Gastroesophageal sphincter (tissue), 3 donors: ENCODE measurements around the gene ZNF747.
A peak's percentile ranks its signal among the peaks of the same experiment; 100 is the strongest.

ENCODE experiments used
- EP300 ChIP-seq: sonication (generic); formaldehyde crosslinking; IDR thresholded peaks from one replicate; pipeline ENCODE4 v1.6.1; 2017; ENCODE audit warnings: antibody characterized with exemption, mild to moderate bottlenecking
- POLR2A ChIP-seq, 2 donors: fragments of 450-650 bp; IDR thresholded peaks; one replicate each; pipeline ENCODE4 v1.6.1; 2017; ENCODE audit warnings: antibody characterized with exemption in 2 of 2, mild to moderate bottlenecking in 2 of 2, moderate library complexity in 1 of 2
- POLR2AphosphoS5 ChIP-seq: sonication (generic); formaldehyde crosslinking; IDR thresholded peaks from one replicate; pipeline ENCODE4 v1.6.1; 2017; ENCODE audit warnings: antibody characterized with exemption
- TF ChIP-seq, protein P1 (sequence below), 4 experiments: fragments of 200-600 bp in 2 of 4; fragments of 450-650 bp in 2 of 4; sonication (generic) in 1 of 4; IDR thresholded peaks; one replicate each; pipeline ENCODE4 v1.5.1; 2017 to 2019; ENCODE audit warnings: antibody characterized with exemption in 4 of 4, mild to moderate bottlenecking in 2 of 4, moderate library complexity in 2 of 4

DNA sequence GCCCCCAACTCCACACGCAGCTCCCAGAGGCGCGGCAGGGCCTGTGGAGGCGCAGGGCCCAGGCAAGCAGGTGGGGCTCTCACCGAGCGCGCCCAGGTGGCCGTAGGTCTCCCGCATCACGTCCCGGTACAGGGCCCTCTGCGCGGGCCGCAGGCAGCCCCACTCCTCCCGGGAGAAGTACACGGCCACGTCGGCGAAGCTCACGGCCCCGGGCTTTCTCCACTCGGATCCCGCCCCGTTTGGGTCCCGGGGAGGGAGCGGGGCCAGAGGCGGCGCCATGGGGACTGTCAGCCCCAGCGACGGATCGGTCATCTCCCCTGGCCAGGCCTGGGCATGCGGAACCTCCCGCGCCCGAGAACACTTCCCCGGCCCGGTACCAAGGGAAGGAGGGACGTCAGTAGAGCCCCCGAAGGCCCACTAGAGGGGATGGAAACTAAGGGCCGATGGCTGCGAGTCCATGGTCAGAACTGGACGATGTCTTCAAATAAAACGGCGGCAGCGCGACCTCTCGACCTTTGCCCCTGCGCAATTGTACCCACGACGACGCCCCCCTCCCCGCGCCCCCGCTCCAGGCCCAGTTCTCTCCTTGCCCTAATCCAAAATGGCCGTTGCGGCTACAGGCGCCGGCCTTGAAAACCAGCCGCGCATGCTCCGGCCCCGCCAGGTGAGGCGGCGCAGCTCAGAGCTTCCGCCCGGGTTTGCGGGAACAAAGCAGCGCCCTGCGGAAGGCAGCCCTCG lies at the start of gene ZNF747:
- TF ChIP-seq, protein P1, sequence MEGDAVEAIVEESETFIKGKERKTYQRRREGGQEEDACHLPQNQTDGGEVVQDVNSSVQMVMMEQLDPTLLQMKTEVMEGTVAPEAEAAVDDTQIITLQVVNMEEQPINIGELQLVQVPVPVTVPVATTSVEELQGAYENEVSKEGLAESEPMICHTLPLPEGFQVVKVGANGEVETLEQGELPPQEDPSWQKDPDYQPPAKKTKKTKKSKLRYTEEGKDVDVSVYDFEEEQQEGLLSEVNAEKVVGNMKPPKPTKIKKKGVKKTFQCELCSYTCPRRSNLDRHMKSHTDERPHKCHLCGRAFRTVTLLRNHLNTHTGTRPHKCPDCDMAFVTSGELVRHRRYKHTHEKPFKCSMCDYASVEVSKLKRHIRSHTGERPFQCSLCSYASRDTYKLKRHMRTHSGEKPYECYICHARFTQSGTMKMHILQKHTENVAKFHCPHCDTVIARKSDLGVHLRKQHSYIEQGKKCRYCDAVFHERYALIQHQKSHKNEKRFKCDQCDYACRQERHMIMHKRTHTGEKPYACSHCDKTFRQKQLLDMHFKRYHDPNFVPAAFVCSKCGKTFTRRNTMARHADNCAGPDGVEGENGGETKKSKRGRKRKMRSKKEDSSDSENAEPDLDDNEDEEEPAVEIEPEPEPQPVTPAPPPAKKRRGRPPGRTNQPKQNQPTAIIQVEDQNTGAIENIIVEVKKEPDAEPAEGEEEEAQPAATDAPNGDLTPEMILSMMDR (IDR thresholded peaks at IDR 0.05): peak in 1 of 4 experiments; percentile 4
- TF ChIP-seq POLR2A (IDR thresholded peaks at IDR 0.05) (peak; percentile 37 to 52), EP300 (no peak), POLR2AphosphoS5 (peak; percentile 75)
